ENCODE measurements around the gene EN1. TPM values are rescaled to one million over a fixed set of nuclear protein-coding genes. Genes with fewer than 3 reads are reported as not detected.

Gene EN1
- total and polyA plus RNA-seq, 2 of the 13 experiments (the other 11 are each of a cell fraction or from before 2014, with no cell fraction given): not detected

GRCh38 chr2:118855451-118856279, 8.2 kb upstream of the EN1 start (continued):
- TF ChIP-seq FUBP1 (CRISPR knock-in tag; IDR thresholded peaks at IDR 0.05; ENCODE audit: borderline replicate concordance) (no peak), ZNF337 (CRISPR knock-in tag; IDR thresholded peaks at IDR 0.05; ENCODE audit: borderline replicate concordance, low read depth) (no peak), AKAP8 (CRISPR knock-in tag; IDR thresholded peaks at IDR 0.05) (no peak), RBFOX2 (IDR thresholded peaks at IDR 0.05; ENCODE audit: low read depth, low read length) (no peak), CHD2 (IDR thresholded peaks at IDR 0.05; ENCODE audit: low read depth, low read length) (no peak), BRCA1 (CRISPR knock-in tag; IDR thresholded peaks at IDR 0.05) (0 out of 2 replicates have a peak, but pooled peaks have one; percentile 33), IKZF5 (CRISPR knock-in tag; IDR thresholded peaks at IDR 0.05) (peak; percentile 49; the same call in 1 of the 2 replicates), ZNF558 (CRISPR knock-in tag; IDR thresholded peaks at IDR 0.05; ENCODE audit: borderline replicate concordance) (no peak), MATR3 (CRISPR knock-in tag; IDR thresholded peaks at IDR 0.05) (no peak), ZNF224 (CRISPR knock-in tag; IDR thresholded peaks at IDR 0.05) (no peak), ZKSCAN1 (IDR thresholded peaks at IDR 0.05; ENCODE audit: low read length) (no peak), ZNF761 (CRISPR knock-in tag; conservative IDR thresholded peaks at IDR 0.05) (no peak), PCBP2 (optimal IDR thresholded peaks at IDR 0.05; ENCODE audit: low read depth, low read length, poor library complexity, severe bottlenecking) (no peak), ZNF207 (IDR thresholded peaks at IDR 0.05; ENCODE audit: borderline replicate concordance) (no peak), PRDM15 (CRISPR knock-in tag; IDR thresholded peaks at IDR 0.05) (no peak), BCL6 (CRISPR knock-in tag; IDR thresholded peaks at IDR 0.05) (peak; percentile 21; the same call in 1 of the 2 replicates), NFRKB (IDR thresholded peaks at IDR 0.05) (no peak), FOXK2 (IDR thresholded peaks at IDR 0.05) (no peak), ZNF792 (CRISPR knock-in tag; IDR thresholded peaks at IDR 0.05) (no peak), CHCHD3 (CRISPR knock-in tag; IDR thresholded peaks at IDR 0.05) (0 out of 2 replicates have a peak, but pooled peaks have one; percentile 36), PAF1 (CRISPR knock-in tag; IDR thresholded peaks at IDR 0.05) (no peak), ZBTB2 (CRISPR knock-in tag; IDR thresholded peaks at IDR 0.05; ENCODE audit: low read depth) (no peak)
